CD4-positive, alpha-beta T cell treated with Interleukin-4 for 4 hours (primary cell): ENCODE measurements around the gene CEP44.
"Not testable (repeated sequence)": the region's sequence is repeated elsewhere in the genome, so short reads cannot be mapped to it uniquely, and the experiment has no call there.

Experiments
- DNase-seq: peaks from one replicate; pipeline ENCODE4 v3.0.0-alpha.2; 2020

Gene CEP44

DNA sequence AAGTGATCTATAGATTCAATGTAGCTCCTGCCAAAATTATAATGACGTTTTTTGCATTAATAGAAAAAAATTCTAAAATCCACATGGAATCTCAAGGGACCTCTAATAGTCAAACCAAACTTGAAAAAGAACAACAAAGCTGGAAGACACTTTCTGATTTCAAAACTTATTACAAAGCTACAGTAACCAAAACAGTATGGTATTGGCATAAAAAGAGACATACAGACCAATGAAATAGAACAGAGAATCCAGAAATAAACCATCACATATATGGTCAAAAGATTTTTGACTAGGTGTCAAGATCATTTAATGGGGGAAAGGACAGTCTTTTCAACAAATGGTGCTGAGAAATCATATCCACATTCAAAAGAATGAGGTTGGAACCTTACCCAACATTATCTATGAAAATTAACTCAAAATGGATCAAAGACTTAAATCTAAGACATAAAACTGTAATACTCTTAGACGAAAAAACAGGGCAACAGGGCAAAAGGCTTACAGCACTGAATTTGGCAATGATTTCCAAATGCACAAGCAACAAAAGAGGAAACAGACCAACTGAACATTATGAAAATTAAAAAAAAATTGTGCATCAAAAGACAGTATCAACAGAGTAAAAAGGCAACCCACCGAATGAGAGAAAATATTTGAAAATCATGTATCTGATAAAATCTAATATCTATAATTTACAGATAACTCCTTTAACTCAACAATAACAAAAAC is 4.1 kb upstream of the CEP44 start:
- DNase-seq, result no peak

DNA sequence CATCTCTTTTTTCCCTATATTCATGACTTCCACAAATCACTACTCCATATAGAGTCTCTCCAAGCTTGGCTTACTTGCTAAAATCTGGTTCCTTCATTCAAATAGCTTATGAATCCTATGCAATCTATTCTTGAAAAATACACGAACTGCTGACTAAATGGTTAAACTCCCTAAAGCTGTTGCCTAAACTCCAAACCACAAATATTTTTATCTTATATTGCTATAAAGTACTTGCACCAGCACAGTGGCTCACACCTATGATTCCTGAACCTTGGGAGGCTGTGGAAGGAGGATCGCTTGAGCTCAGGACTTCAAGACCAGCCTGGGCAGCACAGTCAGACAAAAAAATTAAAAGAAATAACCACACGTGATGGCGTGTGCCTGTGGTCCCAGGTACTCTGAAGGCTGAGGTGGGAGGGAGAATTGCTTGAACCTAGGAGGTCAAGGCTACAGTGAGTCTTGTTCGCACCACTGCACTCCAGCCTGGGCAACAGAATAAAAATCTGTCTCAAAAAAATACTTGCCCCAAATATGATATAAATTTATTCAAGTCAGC is 2.5 kb upstream of the CEP44 start:
- no peak for DNase-seq

DNA sequence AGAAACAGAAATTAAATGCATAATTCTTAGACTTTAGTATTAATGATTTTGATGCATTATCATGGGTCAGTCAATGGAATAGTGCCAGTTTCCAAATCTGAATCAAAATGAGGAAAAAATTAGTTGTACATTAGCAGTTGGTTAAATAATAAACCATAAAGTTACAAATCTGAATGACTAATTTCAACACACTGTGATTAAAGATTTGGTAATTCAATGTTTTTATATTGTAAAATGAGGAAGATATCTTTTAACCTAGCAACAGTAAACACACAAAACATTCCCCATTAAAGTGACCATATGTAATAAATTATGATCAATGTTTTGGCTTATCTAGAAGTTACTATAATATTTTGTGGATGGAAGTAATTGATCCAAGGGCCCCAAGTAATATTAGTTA is 1.8 kb upstream of the CEP44 start:
- DNase-seq, result no peak

DNA sequence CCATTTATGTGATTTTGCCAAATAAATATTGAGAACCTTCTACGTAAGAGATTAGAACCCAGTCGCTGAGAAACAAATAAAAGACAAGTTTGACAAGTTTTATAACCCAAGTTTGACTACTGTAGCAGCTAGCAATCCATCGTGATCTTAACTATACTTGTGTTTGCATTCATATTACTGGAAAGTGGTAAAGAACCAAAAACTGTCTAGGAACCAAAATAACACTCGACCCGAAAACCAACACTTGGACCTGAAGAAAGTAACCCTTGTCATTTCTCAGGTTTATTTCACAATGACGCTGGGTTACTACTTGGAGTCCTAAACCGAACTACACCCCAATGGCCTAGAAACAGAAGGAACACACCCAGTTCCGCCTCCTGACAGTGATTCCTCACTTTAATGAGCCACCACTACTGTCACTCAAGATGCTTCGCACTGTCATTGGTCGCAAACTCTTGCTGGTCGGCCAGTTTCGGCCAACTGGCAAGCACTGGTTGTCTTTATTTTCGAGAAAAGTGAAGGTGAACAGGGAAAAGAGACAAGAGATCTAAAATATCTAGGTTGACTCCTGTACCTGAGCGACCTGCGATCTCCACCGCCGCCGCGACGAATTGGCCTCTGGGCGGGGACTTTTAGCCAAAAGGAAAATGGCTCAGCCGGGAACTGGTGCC is 740 bp upstream of the CEP44 start:
- peak; percentile 92 for DNase-seq

DNA sequence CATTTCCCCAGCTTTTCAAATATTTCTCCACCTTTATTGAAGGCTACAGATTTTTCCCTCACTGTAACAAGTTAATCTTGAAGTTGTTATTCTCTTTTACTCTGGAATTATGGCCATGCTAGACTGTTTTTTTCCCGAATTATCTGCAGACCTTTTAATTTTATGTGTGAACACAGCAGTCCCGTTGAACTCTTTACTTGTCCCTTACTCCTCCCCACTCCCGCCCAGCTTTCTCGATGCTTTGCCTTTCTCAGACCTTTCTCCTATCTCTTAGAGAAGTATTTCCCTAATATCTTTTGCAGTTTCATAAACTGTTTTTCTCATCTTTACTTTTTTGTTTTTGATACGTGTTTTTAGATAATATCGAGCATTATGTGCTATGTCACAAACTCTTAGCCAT is 776 bp downstream of the CEP44 start:
- no peak for DNase-seq

DNA sequence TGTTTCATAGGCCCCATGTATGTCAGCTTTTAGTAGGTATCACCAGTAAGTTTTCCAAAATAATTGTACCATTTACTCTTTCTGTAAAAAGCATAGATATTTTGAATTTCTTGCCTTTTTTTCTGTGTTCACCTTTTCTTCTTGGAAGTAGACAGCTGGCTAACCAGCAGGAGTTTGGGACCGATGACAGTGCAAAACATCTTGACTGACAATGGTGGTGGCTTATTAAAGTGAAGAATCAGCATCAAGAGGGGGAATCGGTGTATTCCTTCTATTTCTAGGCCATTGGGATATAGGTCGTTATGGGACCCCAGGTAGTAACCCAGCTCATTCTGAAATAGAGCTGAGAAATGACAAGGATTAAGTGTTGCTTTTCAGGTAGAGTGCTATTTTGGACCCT is 3.2 kb downstream of the CEP44 start:
- no peak for DNase-seq

DNA sequence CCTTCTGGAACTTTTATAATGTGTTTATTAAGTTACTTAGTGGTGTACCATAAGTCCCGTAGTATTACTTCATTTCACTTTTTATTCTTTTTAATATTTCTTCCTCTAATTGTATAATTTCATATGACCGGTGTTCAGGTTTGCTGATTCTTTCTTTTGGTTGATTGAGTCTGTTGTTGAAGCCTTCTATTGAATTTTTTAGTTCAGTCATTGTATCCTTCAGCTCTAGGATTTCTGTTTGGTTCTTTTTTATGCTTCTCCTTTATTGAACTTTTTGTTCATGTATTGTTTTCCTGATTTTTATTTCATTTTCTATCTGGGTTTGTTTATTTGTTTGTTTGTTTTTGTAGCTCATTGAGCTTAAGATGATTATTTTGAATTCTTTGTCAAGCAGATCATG is 8.8 kb downstream of the CEP44 start:
- DNase-seq, result no peak

DNA sequence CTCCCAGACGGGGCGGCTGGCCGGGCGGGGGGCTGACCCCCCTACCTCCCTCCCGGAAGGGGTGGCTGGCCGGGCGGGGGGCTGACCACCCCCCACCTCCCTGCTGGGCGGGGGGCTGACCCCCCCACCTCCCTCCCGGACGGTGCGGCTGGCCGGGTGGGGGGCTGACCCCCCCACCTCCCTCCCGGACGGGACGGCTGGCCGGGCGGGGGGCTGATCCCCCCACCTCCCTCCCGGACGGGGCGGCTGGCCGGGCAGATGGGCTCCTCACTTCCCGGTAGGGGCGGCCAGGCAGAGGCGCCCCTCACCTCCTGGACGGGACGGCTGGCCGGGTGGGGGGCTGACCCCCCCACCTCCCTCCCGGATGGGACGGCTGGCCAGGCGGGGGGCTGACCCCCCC is 10.9 kb downstream of the CEP44 start:
- DNase-seq, result not testable (repeated sequence)

DNA sequence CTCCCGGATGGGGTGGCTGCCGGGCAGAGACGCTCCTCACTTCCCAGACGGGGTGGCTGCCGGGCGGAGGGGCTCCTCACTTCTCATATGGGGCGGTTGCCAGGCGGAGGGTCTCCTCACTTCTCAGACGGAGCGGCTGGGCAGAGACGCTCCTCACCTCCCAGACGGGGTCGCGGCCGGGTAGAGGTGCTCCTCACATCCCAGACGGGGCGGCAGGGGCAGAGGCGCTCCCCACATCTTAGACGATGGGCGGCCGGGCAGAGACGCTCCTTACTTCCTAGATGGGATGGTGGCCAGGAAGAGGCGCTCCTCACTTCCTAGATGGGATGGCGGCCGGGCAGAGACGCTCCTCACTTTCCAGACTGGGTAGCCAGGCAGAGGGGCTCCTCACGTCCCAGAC is 11.4 kb downstream of the CEP44 start:
- not testable (repeated sequence) for DNase-seq

DNA sequence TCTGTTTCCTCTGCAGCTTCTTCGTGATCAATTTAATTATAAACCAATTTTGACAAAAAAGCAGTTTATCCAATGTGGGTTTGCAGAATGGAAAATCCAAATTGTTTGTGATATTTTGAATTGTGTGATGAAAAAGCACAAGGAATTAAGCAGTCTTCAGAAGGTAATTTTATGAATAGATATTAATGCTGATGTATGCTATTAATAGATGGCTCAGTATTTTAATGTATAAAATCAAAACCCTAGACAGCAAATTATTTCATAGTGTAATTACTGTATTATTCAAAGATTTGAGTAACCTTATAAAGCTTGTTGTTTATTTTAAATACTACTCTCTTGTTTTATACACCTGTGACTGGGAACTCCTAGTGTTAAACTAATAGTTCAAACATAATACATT is 20.0 kb downstream of the CEP44 start:
- no peak for DNase-seq

DNA sequence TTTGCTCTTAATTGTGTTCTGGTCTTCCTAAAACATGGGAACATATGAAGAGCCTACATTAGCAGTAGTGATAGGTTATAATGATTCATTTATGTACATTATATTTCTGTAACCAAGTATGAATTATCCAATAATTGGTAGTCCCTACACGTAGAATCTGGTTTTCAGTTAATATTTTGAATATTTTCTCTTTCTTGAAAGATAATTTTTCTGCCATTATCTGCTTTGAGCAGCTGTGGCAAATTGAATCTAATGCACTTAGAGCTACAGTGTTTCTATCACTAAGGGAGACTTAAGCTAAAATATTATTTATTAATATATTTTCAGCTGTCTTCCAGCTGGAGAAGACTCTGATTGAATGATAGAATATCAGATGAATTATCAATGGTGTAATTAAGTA is 21.0 kb downstream of the CEP44 start:
- DNase-seq, result no peak

DNA sequence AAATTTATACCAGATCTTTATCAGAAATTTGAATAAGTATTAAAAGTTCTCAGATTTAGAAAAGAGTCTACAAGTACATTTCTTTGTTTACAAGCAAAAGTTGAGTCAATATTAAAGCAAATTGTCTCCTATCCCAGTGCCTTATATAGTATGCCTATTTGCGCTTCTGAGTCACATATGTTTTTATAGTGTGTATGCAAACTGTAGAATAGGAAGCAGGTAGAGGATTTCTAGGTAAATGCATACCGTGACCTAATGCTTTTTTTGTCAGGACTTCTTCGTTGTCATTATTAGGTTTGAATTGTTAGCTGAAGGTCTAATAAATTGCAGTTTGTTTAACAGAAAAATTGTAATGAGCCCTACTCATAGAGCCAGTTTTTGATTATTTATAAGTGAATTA is 22.2 kb downstream of the CEP44 start:
- no peak for DNase-seq

DNA sequence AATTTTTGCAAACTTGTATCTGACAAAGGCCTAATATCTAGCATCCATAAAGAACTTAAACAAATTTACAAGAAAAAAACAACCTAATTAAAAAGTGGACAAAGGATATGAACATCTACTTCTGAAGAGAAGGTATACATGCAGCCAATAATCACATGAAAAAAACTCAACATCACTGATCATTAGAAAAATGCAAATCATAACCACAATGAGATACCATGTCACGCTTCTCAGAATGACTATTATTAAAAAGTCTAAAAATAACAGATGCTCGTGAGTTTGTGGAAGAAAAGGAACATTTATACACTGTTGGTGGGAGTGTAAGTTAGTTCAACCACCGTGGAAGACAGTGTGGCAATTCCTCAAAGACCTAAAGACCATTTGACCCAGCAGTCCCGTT is 24.0 kb downstream of the CEP44 start:
- no peak for DNase-seq

DNA sequence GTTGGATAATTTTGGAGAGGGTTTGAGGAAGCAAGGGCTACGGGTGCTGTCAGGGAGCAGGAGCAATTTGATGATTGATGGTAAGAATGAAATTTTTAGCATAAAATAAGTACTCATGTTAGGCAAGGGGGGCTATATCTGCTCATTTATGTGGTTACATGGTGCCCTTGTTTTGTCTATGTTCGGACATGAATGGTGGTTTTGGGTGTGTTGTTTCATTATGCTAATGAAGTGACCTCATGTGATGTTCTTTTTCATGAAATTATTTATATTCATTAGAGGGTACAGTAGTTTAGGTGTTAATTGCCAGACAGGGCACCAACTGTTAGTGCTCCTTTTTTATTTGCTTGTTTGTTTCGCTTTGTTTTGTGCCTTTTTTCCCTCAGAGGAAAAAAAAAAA is 29.3 kb downstream of the CEP44 start:
- no peak for DNase-seq

DNA sequence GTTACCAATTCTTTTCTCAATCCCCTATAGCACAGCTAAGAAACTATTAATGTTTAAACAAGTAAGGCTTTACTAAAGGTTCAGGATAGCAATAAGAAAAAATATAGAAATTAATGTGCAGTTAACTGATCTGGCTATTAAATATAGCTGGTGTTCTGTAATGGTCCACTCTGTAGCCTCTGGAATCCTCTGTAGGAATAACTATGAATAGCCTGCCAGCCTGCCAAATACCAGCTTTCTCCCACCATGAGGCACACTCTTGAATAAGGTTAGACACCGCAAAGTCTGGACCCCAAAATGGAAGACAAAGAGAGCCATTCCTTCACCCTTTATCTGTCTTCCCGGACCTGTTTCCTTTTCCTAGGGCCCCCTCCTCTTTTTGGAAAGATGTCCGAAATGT is 30.6 kb downstream of the CEP44 start:
- DNase-seq, result no peak

DNA sequence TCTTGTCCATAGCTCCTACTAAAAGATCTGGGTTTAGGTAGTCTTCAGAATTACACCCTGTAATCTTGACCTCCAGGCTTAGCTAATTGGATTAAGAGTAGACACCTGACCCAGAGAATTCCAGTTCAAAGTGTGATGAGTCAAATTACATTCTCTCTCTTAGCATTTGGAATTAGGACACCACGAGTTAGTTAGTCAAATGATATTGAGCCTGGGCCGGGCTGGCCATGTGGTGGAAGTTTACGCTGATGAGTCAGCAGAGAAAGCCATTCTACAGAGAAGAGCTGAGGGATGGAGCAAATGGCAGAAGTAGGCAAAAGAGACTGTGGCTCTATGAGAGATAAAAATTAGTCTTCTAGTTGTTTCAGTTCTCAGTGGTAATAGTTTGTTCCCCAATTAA is 31.1 kb downstream of the CEP44 start:
- no peak for DNase-seq

DNA sequence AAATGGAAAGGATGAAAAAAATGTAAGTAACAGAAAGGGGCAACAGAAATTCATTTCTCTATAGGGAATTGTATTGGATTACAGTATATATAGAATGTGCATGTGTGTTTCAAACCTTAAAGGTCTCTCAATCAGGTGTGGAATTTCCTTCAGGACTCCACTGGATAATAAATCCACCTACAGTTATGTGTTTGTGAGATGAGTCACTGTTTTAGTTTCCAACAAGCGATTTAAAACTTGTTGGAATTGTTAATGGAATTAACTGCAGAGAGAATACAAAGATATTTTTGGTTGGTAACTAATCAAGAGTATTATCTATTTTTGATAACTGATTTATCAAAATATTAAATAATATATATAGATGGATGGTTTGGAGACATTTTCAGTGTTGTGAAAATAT is 32.8 kb downstream of the CEP44 start:
- DNase-seq, result no peak

DNA sequence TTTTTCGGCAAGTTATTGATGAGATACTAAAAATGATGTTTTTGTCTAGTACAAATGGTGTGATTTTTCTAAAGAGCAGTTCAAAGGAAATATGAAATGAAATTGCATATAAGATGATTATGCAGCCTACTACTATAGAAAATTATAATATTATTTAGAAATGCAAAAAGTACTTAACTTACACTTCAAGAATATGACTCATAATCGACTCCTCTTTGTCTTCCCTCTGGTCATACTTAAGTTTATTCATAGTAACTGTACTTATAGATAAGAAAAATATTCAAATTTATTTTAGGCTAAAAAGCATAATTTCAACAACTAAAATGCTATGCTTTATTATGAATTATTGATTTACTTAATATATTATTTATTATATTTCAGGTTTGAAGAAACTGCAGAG is 33.2 kb downstream of the CEP44 start:
- DNase-seq, result no peak

DNA sequence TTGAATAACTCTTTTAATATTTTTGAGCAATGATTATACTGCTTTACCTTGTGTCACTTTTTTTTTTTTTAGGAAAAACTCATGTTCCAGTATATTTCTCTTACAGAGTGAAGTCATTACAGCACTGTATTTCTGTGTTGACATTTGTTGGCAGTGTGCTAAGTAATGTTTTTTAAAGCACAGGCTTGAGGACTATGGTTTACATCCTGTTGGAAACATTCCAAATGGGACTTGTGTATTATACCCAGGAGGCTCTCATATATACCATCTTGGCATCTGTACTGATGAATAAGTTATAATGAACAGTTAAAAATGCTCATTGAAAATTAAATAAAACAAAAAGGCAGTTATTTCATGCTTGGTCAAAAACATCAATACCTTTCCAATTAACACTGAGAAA is 33.8 kb downstream of the CEP44 start:
- no peak for DNase-seq

DNA sequence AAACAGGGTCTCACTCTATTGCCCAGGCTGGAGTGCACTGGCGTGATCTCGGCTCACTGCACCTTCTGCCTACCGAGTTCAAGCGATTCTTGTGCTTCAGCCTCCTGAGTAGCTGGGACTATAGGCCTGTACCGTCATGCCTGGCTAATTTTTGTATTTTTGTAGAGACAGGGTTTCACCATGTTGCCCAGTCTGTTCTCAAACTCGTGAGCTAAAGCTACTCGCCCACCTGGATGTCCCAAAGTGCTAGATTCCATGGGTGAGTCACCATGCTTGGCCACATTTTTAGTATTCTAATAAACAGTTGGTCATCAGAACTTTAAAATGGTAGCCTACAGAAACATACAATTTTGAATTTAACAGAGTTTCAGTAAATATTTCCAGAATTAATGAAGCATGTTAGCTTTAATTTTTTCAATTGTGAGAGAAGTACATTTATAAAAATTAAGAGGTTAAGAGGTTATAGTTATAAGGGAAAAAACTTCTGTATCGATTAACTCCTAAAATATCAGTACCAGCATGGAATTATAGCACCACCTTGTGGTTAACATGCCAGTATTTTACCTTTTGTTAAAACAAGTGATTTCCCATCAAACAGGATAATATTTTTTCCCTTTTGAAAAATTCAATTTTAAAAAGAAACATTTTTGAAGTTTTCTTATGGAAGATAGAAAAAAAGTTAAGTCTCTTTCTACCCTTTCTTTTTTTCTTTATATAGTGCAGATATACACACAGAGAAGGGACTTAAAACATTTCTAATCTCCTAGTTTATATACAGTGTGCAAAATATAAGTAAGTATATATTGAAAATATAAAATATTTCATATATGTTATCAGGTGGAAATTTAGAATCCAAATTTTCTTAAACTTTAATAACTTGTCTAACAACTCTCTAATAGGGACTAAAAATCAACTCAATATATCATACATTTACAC is 35.4 kb downstream of the CEP44 start:
- DNase-seq, result peak; percentile 52

DNA sequence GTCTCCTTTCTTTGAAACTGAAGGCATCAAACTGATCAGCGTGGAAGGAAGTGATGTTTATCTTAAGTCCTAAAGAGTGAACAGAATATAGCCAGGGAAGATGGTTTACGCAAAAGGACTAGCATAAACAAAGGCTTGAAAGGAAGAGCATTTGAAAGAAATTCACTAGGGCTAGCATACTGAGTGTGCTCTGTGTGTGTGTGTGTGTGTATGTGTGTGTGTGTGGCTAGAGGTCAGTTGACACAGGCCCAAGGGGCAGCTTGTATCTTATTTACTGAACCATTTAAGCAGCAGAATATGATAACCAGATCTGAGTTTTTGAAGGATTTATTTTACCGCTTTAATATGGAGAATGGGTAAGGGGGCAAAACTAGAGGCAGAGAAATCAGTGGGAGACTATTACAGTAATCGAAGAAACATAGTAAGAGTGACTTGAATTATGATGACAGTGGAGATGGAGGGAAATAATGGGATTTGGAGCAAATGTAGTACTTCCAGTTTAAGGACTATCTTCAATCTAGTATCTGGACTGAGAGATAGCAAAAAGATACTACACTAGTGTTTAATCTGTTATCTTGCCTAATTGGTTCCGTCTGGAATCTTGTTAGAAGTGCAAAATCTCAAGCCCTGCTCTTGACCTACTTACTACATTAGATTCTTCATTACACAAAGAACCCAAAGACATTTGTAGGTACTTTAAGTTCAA is 36.9 kb downstream of the CEP44 start:
- DNase-seq, result no peak

DNA sequence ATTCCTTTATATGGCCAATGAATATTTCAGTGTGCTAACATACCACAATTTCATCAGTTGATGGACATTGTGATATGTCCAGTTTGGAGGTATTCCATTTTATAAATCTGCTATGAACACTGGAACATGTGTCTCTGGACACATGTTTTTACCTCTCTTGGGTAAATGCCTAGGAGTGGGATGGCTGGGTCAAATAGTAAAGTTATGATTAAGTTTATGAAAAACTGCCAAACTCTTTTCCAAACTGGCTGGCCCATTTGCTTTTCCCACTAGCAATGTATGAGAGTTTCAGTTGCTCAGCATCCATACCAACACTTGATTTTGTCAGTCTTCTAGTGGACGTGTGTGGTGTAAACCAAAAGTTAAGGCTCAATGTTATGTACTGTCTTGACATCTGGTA is 40.5 kb downstream of the CEP44 start:
- DNase-seq, result no peak

DNA sequence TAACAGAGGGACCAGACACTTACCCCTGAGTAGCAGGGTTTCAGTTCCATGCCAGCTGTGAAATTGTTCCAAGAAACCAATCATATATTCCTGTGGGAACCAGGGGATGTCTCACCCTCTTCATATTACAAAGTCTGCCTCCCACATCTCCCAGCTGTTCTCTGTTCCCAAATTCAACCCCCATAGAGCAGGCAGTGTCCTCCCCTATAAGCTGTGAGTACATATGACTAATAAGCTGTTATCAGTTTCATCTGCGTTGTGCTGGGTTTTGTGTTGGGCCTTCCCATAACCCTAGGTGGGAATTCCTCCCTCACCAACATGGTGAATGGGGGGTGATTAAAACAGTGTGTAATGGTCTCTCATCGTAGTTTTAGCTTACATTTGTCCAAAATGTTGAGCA is 41.0 kb downstream of the CEP44 start:
- no peak for DNase-seq
